OCI-LY1 (cell line): ENCODE results near the gene ASPHD1.

ENCODE experiments used
- EZH2 ChIP-seq: fragments of 200-600 bp; sonication (generic), shearing (Covaris generic); IDR thresholded peaks from 2 replicates; pipeline ENCODE4 v1.8.0; 2017; ENCODE audit warnings: borderline replicate concordance, mixed run types, mild to moderate bottlenecking, antibody characterized with exemption, low read length, moderate library complexity, mixed read lengths
- TF ChIP-seq, protein P1 (sequence below): fragments of 200-600 bp; sonication (generic), shearing (Covaris generic); IDR thresholded peaks from 2 replicates; pipeline ENCODE4 v1.5.1; 2017; ENCODE audit warnings: mild to moderate bottlenecking, antibody characterized with exemption, low read length, moderate library complexity, mixed read lengths

DNA sequence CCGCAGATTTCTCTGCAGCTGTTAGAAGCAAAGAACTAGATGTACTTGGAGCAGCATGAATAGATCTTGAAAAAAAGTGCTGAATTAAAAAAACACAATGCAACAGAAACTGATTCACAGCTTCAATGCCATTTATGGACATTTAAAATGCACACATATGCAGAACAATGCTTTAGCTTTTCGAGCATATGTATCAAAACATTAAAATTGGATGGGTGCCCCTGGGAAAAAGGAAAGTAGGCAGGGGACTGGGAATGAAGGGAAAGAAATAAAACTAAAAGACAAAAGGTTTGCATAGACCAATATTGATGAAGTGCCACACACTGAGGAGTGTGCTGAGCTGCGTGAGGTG, 20.7 kb downstream of the ASPHD1 start:
- TF ChIP-seq, protein P1, sequence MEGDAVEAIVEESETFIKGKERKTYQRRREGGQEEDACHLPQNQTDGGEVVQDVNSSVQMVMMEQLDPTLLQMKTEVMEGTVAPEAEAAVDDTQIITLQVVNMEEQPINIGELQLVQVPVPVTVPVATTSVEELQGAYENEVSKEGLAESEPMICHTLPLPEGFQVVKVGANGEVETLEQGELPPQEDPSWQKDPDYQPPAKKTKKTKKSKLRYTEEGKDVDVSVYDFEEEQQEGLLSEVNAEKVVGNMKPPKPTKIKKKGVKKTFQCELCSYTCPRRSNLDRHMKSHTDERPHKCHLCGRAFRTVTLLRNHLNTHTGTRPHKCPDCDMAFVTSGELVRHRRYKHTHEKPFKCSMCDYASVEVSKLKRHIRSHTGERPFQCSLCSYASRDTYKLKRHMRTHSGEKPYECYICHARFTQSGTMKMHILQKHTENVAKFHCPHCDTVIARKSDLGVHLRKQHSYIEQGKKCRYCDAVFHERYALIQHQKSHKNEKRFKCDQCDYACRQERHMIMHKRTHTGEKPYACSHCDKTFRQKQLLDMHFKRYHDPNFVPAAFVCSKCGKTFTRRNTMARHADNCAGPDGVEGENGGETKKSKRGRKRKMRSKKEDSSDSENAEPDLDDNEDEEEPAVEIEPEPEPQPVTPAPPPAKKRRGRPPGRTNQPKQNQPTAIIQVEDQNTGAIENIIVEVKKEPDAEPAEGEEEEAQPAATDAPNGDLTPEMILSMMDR = no peak
- TF ChIP-seq EZH2 = no peak
